GM06990 (cell line): ENCODE data around the gene DOCK4.

Source experiments
- DNase-seq: peaks from one replicate; pipeline ENCODE4 v3.0.0-alpha.2; 2011; ENCODE audit not compliant: insufficient read length; ENCODE audit errors: extremely low read depth
- H3K27me3 ChIP-seq: replicated peaks from 2 replicates; pipeline ENCODE4 v1.6.0; 2011; ENCODE audit warnings: low read length; ENCODE audit not compliant: control insufficient read depth, insufficient read depth
- H3K36me3 ChIP-seq: 2 replicates; pipeline ENCODE4 v1.5.1; 2011; ENCODE audit warnings: low read length; ENCODE audit not compliant: control insufficient read depth, insufficient read depth
- H3K4me3 ChIP-seq: replicated peaks from 2 replicates; pipeline ENCODE4 v1.5.1; 2011; ENCODE audit warnings: low read depth, mild to moderate bottlenecking, control low read depth, low read length
- CTCF ChIP-seq: IDR thresholded peaks from 2 replicates; pipeline ENCODE4 v1.5.1; 2011; ENCODE audit warnings: low read length, control low read depth, mild to moderate bottlenecking, inconsistent platforms; ENCODE audit not compliant: insufficient read depth, poor library complexity, severe bottlenecking

DOCK4 gene

GRCh38 chr7:111788286-111789047, 417.7 kb downstream of the DOCK4 start:
- no peak for TF ChIP-seq CTCF
- no peaks in the 10 kb centered on the region for H3K27me3 ChIP-seq
- no peak overlapping the region for H3K4me3 ChIP-seq
- no peaks in the 10 kb centered on the region for H3K36me3 ChIP-seq
- no peak for DNase-seq

- no peak for DNase-seq
- no peak overlapping the region for H3K4me3 ChIP-seq
- no peaks in the 10 kb centered on the region for H3K27me3 ChIP-seq
- H3K36me3 ChIP-seq = no peaks in the 10 kb centered on the region
- TF ChIP-seq CTCF = no peak
Measured at GRCh38 chr7:111787741-111788140, 418.5 kb downstream of the DOCK4 start.

- TF ChIP-seq CTCF = no peak
- DNase-seq = no peak
- no peaks in the 10 kb centered on the region for H3K36me3 ChIP-seq
- no peak overlapping the region for H3K4me3 ChIP-seq
- no peaks in the 10 kb centered on the region for H3K27me3 ChIP-seq
Measured at GRCh38 chr7:111787099-111787498, 419.1 kb downstream of the DOCK4 start.

GRCh38 chr7:111785076-111785475, 421.1 kb downstream of the DOCK4 start:
- Histone ChIP-seq H3K4me3 (no peak overlapping the region), H3K36me3 (no peaks in the 10 kb centered on the region), H3K27me3 (no peaks in the 10 kb centered on the region)
- no peak for DNase-seq
- no peak for TF ChIP-seq CTCF

GRCh38 chr7:111784296-111784695, 421.9 kb downstream of the DOCK4 start:
- Histone ChIP-seq H3K4me3 (no peak overlapping the region), H3K36me3 (no peaks in the 10 kb centered on the region), H3K27me3 (no peaks in the 10 kb centered on the region)
- TF ChIP-seq CTCF = no peak
- no peak for DNase-seq

GRCh38 chr7:111783854-111784253, 422.3 kb downstream of the DOCK4 start:
- no peak for DNase-seq
- no peaks in the 10 kb centered on the region for H3K36me3 ChIP-seq
- H3K4me3 ChIP-seq = no peak overlapping the region
- no peaks in the 10 kb centered on the region for H3K27me3 ChIP-seq
- no peak for TF ChIP-seq CTCF
